ENCODE results near the gene GCN1.
A peak's percentile ranks its signal among the peaks of the same experiment; 100 is the strongest.

Gene GCN1

DNA sequence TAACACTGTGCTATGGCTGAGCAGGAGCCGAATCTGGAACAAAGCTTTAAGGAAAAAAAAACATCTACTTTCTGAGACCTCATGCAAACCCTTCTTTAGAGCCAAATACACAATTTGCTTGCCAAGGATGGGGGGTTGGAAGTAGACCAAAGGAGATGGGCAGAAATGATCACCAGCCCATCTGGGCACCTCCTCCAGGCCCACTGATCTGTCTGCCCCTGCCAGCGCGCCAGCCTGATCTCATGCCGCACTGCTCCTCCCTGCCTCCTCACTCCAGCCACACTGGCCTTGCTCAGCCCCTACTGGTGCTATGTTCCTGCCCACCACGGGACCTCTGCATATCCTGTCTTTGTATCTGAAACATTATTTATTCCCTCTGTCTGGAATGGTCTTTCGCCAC is 53.2 kb downstream of the GCN1 start:
- no peak for DNase-seq

DNA sequence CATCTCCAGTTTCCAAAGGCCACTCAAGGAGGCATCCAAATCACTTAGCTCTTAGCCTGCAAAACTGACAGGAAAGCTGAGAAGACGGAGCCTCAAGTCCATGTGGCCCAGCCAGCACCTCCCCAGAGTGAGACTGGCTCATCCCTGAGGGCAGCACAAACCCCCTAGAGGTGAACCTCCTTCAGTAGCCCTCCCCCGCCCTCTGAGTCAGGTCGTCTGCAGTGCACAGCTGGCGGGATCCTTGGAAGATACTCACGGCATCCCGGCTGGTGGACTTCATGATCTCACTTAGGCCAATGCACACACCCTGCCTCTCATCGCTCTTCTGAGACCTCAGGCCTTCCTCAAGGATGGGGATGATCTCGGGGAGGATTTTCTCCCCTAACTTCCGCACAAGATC is 53.9 kb downstream of the GCN1 start:
- DNase-seq, result no peak

GRCh38 chr12:120139958-120140357 is 54.6 kb downstream of the GCN1 start:
- no peak for DNase-seq

DNA sequence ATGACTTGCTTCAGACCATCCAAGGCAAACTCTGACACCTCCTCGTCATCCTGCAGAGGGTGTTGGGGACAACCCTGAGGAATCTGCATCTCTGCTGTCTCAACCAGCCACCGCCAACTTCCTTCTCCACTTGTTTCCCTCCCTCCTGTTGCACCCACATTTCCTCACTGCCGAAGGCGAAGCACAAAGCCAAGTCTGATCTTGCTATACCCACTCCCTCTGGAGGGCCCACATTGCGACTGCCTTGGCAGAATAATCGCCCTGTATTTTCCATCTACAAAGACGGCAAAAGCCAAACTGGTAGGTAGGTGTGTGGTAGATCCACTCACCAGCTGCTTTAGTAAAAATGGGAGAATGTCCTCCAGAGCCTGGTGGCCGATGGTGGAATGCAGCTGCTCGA is 56.1 kb downstream of the GCN1 start:
- DNase-seq, result no peak

GRCh38 chr12:120137833-120138232 is 56.7 kb downstream of the GCN1 start:
- no peak for DNase-seq

DNA sequence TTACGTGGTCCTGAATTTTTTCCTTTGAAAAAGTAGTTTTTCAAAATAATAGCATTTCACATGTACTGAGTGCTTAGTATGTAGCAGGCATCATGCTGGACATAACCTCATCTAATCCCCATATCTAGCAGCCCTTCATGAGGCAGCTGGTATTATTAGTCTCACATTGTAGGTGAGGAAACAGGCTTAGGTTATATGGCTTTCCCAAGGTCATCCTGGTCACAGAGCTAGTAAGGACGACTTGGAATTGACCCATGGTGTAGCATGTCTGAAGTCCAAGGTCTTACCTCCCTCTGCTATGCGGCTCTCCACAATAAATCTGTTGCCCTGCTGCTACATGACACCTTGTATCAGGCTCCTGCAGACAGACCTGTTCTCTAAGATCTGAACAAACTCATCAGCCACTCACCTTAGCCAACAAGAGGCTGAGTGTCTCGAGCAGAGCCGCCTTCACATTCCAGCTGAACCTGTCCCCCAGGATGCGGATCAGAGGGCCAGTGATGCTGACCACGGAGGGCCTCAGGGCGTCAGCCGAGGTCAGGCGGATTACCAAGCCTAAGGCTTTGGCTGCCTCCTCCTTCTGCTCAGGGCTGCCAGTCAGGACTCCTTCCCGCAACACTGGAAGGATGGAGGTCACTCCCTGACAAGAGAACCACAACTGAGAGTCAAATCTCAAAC is 58.3 kb downstream of the GCN1 start:
- DNase-seq, result no peak

- no peak for DNase-seq
Measured at GRCh38 chr12:120134307-120134980, 60.1 kb downstream of the GCN1 start.

GRCh38 chr12:120132863-120133385 is 61.6 kb downstream of the GCN1 start:
- DNase-seq, result no peak

DNA sequence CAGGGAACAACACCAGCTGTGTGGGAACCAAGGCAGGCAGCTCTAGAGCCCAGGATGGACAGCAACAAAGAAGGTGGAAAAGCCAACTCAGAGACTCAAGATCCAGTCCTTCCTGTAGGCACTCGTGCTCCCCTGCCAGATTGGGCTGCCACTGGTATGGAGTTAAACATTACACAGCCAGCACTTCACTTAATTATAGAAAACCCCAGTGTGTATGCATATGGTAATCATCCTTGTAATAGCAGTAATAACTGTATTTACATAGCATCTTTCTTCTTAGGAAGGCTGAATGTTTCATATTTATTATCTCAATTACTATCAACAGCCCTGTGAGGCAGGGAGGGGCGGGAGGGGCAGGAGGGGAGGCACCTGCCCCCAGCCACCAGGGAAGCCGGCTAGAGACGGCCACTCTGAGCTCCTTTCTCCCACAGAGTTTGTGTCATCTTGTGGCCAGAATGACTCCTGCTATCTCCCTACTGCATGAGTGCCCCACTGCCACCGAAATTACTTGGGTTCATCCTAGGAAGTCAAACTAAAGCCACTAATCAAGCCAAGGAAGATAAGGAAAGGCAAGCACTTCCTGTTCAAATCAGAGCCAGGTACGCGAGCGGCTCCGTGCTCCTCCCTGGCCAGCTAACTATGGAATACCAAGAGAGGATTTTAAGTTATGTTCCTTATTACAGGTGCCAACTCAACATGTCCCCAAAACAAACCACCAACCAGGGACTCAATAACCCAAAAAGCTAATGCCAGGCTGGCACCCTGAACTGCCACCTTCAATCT is 62.3 kb downstream of the GCN1 start:
- DNase-seq, result no peak

- DNase-seq, result no peak
Measured at GRCh38 chr12:120131116-120131515, 63.4 kb downstream of the GCN1 start.

GRCh38 chr12:120130011-120130410 is 64.5 kb downstream of the GCN1 start:
- no peak for DNase-seq

DNA sequence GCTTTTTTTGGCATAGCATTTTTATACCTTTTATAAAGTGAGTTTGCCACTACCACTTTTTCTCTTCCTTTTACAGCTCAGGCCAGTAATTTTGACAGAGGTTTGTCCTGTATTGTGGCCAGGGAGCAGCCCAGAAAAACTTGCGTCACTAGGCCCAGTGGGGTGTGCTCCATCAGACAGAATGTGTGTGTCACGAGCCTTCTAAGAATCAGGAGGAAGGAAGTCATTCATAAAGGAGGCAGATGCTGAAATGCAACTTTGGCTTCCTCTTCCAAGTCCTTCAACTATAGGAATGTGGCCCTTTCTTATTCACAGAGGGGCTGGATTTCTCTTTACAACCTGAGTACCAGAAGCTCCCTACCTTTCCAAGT is 67.9 kb downstream of the GCN1 start:
- DNase-seq, result no peak

GRCh38 chr12:120125792-120126634 is 68.5 kb downstream of the GCN1 start:
- no peak for DNase-seq

DNA sequence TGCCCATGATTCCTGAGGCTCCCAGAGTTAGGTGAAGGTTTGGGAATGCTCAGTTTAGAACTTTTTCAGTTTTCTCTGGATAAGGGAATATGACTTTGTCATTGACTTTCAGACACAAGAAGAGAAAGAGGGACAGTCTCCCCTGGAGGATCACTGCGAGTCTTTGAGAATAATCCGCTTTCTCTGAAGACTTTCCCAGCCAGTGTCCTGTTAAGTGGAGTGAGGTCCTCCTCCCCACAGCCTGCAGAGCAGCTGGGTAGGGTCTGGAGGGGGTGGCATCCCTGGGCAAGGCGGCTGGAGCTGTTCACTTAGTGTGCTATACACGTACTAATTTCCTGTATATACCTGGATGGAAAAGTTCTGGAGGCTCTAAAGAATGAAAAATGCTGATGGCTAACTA is 69.5 kb downstream of the GCN1 start:
- DNase-seq, result no peak

DNA sequence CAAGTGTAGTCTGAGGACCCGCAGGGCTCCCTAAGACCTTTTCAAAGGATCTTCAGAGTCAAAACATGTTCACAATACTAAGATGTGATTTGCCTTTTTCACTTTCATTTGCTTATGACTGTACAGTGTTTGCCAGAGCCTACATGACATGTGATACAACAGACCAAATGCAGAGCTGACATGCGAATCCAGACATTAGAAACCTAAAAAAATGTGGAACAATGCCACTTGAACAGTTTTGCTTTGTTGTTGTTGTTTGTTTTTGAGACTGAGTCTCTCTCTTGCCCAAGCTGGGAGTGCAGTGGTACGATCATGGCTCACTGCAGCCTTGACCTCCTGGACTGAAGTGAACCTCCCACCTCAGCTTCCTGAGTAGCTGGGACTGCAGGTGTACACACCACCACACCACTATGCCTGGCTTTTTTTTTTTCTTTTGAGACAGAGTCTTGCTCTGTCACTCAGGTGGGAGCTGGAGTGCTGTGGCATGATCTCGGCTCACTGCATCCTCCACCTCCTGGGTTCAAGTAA is 72.7 kb downstream of the GCN1 start:
- no peak for DNase-seq

DNA sequence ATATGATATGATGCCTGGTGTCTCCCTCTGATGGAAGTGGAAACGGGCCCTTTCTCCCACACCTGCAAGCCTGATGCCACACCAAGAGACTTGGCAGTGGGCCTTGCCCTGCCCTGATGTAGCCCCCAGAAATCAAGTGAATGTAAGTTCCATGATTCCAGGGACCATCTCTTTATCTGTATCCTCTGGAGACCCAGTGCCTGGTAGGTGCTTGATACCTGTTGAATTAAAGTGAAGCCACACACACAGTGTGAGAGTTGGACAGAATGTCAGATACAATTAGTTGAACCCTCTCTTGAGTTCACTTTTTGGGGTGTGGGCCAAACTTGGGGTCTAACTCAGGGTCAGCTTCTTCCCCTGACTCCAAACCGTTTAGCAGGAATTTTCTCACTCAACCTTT is 73.2 kb downstream of the GCN1 start:
- no peak for DNase-seq

DNA sequence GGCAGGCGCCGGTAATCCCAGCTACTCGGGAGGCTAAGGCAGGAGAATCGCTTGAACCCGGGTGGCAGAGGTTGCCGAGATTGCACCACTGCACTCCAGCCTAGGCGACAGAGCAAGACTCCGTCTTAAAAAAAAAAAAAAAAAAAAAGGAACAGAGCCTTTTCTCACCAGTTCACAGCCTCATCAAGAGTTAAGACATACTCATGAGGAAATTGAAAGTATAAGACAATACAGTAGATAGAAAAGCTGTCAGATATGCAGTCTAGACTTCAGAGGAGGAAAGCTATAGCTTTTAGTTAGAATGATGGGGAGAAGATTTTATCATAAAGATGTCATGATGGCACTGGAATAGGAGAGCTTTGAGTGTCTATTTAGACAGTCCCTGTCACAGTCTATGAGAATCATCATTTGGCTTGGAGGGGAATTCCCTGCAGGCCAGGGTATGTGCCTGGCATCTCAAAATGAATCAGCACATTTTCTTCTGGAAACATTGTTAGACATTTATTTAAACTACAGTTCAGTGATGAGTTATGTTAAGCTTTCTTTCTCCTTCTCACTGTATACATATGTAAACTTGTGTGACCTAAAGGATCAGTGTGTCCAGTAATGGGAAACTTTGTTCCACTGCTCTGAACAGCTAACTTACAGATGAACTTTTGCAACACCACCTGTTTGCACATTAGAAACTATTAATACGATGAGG is 75.1 kb downstream of the GCN1 start:
- no peak for DNase-seq

DNA sequence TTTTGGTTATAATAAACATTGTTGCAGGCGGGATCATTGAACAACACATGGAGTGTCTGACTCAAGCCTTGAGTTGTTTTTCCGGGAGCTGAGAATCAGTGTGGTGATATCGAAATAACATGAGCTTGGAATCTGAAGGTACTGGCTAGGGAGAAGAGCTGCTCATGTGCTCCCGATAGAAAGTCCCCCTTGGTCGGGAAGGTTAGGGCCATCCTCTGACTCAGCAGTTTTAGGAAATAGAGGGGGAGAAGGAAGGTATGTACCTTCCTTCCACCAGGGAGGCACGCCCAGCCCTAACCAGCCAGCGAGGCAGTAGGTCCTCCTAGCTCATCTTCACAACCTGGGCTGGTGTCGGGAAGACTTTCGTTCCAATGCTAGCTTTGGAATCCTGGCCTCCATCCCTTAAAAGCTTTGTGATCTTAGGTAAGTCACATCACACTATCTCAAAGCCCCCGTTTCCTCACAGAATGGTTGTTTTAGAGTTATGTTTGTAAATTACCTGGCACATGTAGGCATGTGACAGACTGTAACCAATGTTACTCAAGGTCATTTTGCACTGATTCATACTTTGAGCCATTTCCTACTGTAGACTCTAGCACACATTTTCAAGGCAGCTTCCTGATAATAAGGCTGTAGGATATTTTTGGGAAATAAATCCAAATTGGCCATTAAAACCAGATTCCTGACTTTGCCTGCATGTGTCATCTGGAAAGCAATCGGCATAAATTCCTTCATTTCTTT is 76.0 kb downstream of the GCN1 start:
- no peak for DNase-seq

- no peak for DNase-seq
Measured at GRCh38 chr12:120117961-120118320, 76.6 kb downstream of the GCN1 start.

GRCh38 chr12:120116792-120117651 is 77.5 kb downstream of the GCN1 start:
- peak; percentile 78 to 88 for DNase-seq
